SU-DHL-6 (cell line): ENCODE data around the gene BIN1.

Experiments
- CTCF ChIP-seq: fragments of 200-600 bp; sonication (generic); IDR thresholded peaks from one replicate; pipeline ENCODE4 v1.5.1; 2017; ENCODE audit warnings: antibody characterized with exemption, mild to moderate bottlenecking, low read length, moderate library complexity; ENCODE audit not compliant: insufficient read depth, poor library complexity, severe bottlenecking
- EZH2phosphoT487 ChIP-seq: fragments of 200-600 bp; sonication (generic), shearing (Covaris generic); conservative IDR thresholded peaks from 2 replicates; pipeline ENCODE4 v1.6.1; 2018; ENCODE audit warnings: mild to moderate bottlenecking, antibody characterized with exemption, low read length, moderate library complexity, mixed read lengths

GRCh38 chr2:127130421-127130820 is 23.5 kb upstream of the BIN1 start:
- TF ChIP-seq CTCF (no peak), EZH2phosphoT487 (no peak)
